Gastrocnemius medialis (tissue), 4 donors: Measurements from ENCODE around the gene STX8.

Source experiments
- POLR2A ChIP-seq, 2 donors: fragments of 450-650 bp; IDR thresholded peaks; one replicate each; pipeline ENCODE4 v1.6.1; 2017; ENCODE audit warnings: antibody characterized with exemption in 2 of 2, mild to moderate bottlenecking in 2 of 2, moderate library complexity in 2 of 2
- TF ChIP-seq, protein P1 (sequence below), 5 experiments: fragments of 450-650 bp in 3 of 5; fragments of 200-600 bp in 2 of 5; sonication (generic) in 2 of 5; IDR thresholded peaks in 4 of 5; conservative IDR thresholded peaks in 1 of 5; 1 replicate in 4 of 5; 2 replicates in 1 of 5; pipeline ENCODE4 v1.5.1; 2016 to 2019; ENCODE audit warnings: antibody characterized with exemption in 5 of 5, mild to moderate bottlenecking in 3 of 5, moderate library complexity in 3 of 5

DNA sequence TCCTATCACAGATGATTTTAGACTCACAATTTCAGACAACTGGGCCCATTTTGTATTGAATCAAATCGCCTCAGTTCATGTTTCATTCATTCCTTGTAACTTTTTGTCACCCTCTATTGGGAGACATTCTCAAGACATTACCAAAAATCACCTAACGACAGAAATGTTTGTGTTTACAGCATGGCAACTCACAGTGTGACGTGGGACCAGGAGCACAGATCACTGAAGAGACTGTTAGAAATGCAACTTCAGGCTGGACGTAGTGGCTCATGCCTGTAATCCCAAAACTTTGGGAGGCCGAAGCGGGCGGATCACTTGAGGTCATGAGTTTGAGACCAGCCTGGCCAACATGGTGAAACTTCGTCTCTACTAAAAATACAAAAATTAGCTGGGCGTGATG lies 304.7 kb downstream of the STX8 start:
- TF ChIP-seq, protein P1, sequence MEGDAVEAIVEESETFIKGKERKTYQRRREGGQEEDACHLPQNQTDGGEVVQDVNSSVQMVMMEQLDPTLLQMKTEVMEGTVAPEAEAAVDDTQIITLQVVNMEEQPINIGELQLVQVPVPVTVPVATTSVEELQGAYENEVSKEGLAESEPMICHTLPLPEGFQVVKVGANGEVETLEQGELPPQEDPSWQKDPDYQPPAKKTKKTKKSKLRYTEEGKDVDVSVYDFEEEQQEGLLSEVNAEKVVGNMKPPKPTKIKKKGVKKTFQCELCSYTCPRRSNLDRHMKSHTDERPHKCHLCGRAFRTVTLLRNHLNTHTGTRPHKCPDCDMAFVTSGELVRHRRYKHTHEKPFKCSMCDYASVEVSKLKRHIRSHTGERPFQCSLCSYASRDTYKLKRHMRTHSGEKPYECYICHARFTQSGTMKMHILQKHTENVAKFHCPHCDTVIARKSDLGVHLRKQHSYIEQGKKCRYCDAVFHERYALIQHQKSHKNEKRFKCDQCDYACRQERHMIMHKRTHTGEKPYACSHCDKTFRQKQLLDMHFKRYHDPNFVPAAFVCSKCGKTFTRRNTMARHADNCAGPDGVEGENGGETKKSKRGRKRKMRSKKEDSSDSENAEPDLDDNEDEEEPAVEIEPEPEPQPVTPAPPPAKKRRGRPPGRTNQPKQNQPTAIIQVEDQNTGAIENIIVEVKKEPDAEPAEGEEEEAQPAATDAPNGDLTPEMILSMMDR (IDR thresholded peaks at IDR 0.05 in 4 of 5, conservative IDR thresholded peaks at IDR 0.05 in 1 of 5) = no peak
- TF ChIP-seq POLR2A (IDR thresholded peaks at IDR 0.05) = no peak
